Measurements from ENCODE around the gene VMO1.
A peak's percentile ranks its signal among the peaks of the same experiment; 100 is the strongest.

VMO1 gene

GRCh38 chr17:4750606-4751005, 35.6 kb downstream of the VMO1 start:
- no peak for DNase-seq

GRCh38 chr17:4748686-4749085, 37.5 kb downstream of the VMO1 start:
- no peak for DNase-seq

DNA sequence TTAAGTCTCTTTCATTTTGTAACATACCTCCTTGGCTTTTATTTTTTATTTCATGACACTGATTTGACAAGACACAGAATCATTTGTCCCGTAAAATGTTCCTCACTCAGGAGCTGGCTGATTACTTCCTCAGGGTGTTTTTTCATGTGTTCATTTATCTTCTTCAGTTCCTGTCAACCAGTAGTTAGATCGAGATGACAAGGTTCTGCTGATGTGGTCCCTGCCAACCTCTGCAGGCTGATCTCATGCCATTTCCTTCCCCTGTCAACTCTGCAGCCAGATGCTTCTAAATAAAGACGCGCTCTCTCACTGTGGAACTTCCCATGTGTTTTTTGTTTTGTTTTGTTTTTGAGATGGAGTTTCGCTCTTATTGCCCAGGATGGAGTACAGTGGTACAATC, 38.3 kb downstream of the VMO1 start:
- no peak for DNase-seq

DNA sequence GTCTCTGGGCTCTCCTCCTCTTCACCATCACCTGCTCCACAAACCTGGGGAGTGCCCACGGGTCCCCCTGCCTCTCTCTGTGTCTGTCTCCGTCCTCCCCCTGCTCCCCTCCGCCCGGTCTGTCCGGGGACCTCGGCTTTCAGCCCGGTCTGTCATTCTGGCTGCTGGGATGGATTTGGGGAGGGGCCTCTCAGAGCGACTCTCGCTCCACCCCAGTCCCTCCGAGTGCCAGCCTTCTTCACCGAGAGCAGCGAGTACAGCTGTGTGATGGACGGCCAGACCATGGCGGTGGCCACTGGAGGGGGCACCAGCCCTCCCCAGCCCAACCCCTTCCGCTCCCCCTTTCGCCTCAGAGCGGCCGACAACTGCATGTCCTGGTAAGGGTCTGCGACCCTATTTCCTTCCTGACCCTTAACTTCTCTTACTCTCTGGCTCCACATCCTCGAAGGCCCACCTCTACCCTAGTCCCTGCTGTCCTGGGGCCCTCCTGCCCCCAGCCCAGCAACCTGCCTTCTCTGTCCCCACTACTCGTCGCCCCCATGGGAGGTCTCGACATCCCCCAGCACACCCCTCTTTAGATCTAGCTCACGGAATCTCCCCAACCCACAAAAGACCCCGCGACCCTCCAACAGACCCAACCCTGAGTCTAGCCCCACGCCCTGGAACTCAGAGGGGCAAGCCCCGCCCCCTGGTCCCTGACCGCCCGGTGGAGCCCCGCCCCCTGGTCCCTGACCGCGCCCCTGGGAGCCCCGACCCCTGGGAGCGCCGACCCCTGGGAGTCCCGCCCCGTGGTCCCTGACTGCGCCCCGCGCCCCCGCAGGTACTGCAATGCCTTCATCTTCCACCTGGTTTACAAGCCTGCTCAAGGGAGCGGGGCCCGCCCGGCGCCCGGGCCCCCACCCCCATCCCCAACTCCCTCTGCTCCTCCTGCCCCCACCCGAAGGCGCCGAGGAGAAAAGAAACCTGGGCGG, 40.9 kb downstream of the VMO1 start:
- no peak for DNase-seq

- no peak for DNase-seq
Observed at GRCh38 chr17:4743898-4744297, 42.3 kb downstream of the VMO1 start.

- DNase-seq = no peak
Observed at GRCh38 chr17:4743216-4743615, 42.9 kb downstream of the VMO1 start.

- no peak for DNase-seq
Observed at GRCh38 chr17:4742629-4743028, 43.5 kb downstream of the VMO1 start.

GRCh38 chr17:4742133-4742532, 44.0 kb downstream of the VMO1 start:
- DNase-seq = no peak

DNA sequence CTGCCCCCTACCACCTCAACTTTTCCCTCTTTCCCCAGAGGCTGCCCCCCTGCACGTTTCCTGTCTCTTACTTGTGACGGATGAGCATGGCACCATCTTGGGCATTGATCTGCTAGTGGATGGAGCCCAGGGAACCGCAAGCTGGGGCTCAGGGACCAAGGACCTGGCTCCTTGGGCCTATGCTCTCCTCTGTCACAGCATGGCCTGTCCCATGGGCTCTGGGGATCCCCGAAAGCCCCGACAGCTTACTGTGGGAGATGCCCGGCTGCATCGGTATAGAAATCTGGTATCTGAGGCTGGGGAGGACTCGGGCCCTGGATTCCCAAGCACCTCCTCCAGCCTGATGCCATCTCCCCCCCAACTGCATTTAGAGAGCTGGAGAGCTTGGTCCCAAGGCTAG, 44.6 kb downstream of the VMO1 start:
- no peak for DNase-seq

DNA sequence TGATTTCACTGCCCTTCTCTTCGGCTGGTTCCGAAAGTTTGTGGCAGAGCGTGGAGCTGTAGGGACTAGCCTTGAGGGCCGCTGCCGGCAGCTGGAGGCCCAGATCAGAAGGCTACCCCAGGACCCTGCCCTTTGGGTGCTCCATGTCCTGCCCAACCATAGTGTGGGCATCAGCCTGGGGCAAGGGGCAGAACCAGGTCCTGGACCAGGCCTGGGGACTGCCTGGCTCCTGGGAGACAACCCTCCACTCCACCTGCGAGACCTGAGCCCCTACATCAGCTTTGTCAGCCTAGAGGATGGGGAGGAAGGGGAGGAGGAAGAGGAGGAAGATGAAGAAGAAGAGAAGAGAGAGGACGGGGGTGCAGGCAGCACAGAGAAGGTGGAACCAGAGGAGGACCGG, 45.6 kb downstream of the VMO1 start:
- no peak for DNase-seq

DNA sequence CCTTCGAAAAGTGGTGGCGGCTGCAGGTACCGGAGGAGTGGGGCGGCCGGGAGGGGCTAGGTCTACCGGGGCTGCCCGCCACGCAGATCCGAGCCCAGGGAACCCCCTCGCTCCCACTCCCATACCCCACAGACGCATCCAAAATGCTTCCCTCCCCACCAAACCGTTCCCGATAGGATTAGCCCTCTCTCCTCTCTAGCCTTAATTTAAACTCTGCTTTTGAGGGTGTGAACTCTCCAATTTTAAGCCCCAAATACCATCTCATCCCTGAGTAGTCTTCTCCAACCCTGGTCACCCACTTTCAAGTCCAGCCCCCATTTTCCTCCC, 46.2 kb downstream of the VMO1 start:
- DNase-seq = no peak

GRCh38 chr17:4739122-4740024, 46.8 kb downstream of the VMO1 start, which contains the start of the genes CXCL16 and ZMYND15:
CXCL16 (minus strand) TSS chr17:4739928; CDS start chr17:4739339, 589 bp downstream.
ZMYND15 (plus strand) TSS chr17:4739833; CDS start chr17:4740549, 716 bp downstream.
- DNase-seq = peak; percentile 42

- DNase-seq = no peak
Observed at GRCh38 chr17:4738136-4739121, 47.7 kb downstream of the VMO1 start.

DNA sequence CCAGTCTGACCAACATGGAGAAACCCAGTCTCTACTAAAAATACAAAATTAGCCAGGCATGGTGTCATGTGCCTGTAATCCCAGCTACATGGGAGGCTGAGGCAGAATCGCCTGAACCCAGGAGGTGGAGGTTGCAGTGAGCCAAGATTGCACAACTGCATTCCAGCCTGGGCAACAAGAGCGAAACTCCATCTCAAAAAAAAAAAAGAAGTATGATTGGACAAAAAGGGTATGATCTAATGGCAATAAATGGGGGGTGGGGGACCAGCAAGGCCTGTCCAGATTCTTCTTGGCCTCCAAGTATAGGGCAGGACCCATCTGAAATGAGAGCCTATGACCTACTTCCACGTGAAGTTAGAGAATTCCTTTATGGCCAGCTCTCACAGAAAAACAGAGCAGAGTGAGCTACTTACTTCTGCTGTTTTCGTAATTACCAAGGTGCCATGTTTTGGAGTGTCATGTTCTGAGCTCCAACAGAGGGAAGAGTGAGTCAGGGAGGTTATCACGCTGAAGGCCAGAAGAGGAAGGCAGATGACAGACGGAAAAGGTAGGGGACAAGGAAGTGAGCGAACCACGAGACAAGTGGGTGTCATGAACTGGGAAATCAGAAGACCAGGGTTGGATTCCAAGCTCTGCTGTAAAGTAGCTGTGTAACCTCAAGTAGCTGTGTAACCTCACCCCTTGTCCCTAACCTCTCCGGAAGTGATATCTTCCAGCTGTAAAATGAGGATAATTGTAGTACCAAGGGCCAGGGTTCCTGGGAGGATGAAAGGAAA, 50.1 kb downstream of the VMO1 start:
- no peak for DNase-seq
